HG03469 (cell line): ENCODE measurements around the gene TEX19.

ENCODE experiments used
- ATAC-seq: cut with Tn5 transposase; IDR thresholded peaks from one replicate; pipeline ENCODE4 v1.9.1; 2021; ENCODE audit warnings: mild to moderate bottlenecking, moderate library complexity, moderate number of reproducible peaks; ENCODE audit not compliant: unreplicated experiment

The TEX19 gene

GRCh38 chr17:82358465-82359350 is at the start of gene TEX19:
Gene TEX19, plus strand, starts transcription at chr17:82359247. Its CDS starts 2,904 bp downstream, at chr17:82362151.
- no peak for ATAC-seq

GRCh38 chr17:82309656-82310570 is 49.1 kb upstream of the TEX19 start:
- ATAC-seq, result no peak

- no peak for ATAC-seq
Measured at GRCh38 chr17:82310877-82311276, 48.2 kb upstream of the TEX19 start.

- no peak for ATAC-seq
Measured at GRCh38 chr17:82311971-82312370, 47.1 kb upstream of the TEX19 start.

- ATAC-seq, result no peak
Measured at GRCh38 chr17:82313195-82314011, 45.6 kb upstream of the TEX19 start.

- no peak for ATAC-seq
Measured at GRCh38 chr17:82314012-82314726, 44.9 kb upstream of the TEX19 start.

- ATAC-seq, result no peak
Measured at GRCh38 chr17:82314727-82315605, 44.1 kb upstream of the TEX19 start.

GRCh38 chr17:82315703-82316358 is 43.2 kb upstream of the TEX19 start:
- no peak for ATAC-seq

GRCh38 chr17:82316651-82317393 is 42.2 kb upstream of the TEX19 start:
- no peak for ATAC-seq

- ATAC-seq, result no peak
Measured at GRCh38 chr17:82317394-82318168, 41.5 kb upstream of the TEX19 start, which contains the start of gene CD7. Gene CD7, minus strand, starts transcription at chr17:82317608. Its CDS starts 113 bp downstream, at chr17:82317495.

- no peak for ATAC-seq
Measured at GRCh38 chr17:82318169-82318498, 40.9 kb upstream of the TEX19 start.

GRCh38 chr17:82318772-82319606 is 40.1 kb upstream of the TEX19 start:
- no peak for ATAC-seq

GRCh38 chr17:82319619-82320062 is 39.4 kb upstream of the TEX19 start:
- ATAC-seq, result no peak

- no peak for ATAC-seq
Measured at GRCh38 chr17:82320140-82320840, 38.8 kb upstream of the TEX19 start.
